ENCODE results near the gene TNFRSF13B.

- TF ChIP-seq CTCF (IDR thresholded peaks at IDR 0.05) (no peak), POLR2A (IDR thresholded peaks at IDR 0.05) (no peak)
These were observed 9.2 kb upstream of the TNFRSF13B start for GRCh38 chr17:16980813-16981731.
